Common myeloid progenitor, CD34-positive (primary cell): ENCODE measurements around the gene CEP131.

ENCODE experiments used
- CTCF ChIA-PET: fragments of 350-600 bp; sonication (Branson Sonifier 250); formaldehyde crosslinking; loops from one replicate; lab custom pipeline; 2021; ENCODE audit warnings: antibody characterized with exemption; lab: Charles Lee
- POLR2A ChIA-PET: fragments of 350-600 bp; sonication (Branson Sonifier 250); formaldehyde crosslinking; loops from one replicate; lab custom pipeline; 2021; ENCODE audit warnings: antibody characterized with exemption; lab: Charles Lee
- DNase-seq, 3 donors: peaks; one replicate each; pipeline versions ENCODE4 v3.0.0 to v3.0.0-alpha.2; 2013
- H3K27ac ChIP-seq, 2 experiments: 1 replicate in 1 of 2; 2 replicates in 1 of 2; pipeline ENCODE4 v1.7.0; 2013; ENCODE audit warnings: inconsistent platforms in 2 of 2, low read length in 2 of 2, mild to moderate bottlenecking in 2 of 2, low read depth in 1 of 2, moderate library complexity in 1 of 2; ENCODE audit not compliant: severe bottlenecking in 2 of 2, insufficient read depth in 1 of 2, poor library complexity in 1 of 2
- H3K27me3 ChIP-seq, 5 experiments: replicated peaks in 2 of 5; 1 replicate in 3 of 5; 2 replicates in 2 of 5; pipeline versions ENCODE4 v1.6.1 to v1.7.0; 2013; ENCODE audit warnings: low read length in 4 of 5, mild to moderate bottlenecking in 2 of 5, moderate library complexity in 2 of 5, inconsistent platforms in 1 of 5; ENCODE audit not compliant: insufficient read depth in 5 of 5, control insufficient read depth in 4 of 5
- H3K36me3 ChIP-seq, 4 experiments: 1 replicate in 2 of 4; 2 replicates in 2 of 4; pipeline versions ENCODE4 v1.6.1 to v1.7.0; 2013; ENCODE audit warnings: low read length in 3 of 4, control low read depth in 1 of 4, mild to moderate bottlenecking in 1 of 4; ENCODE audit not compliant: control insufficient read depth in 4 of 4, insufficient read depth in 4 of 4
- H3K4me1 ChIP-seq, 4 experiments: 1 replicate in 3 of 4; 2 replicates in 1 of 4; pipeline versions ENCODE4 v1.6.1 to v1.7.1; 2013; ENCODE audit warnings: low read length in 3 of 4, mild to moderate bottlenecking in 3 of 4, control low read depth in 1 of 4, inconsistent platforms in 1 of 4, moderate library complexity in 1 of 4; ENCODE audit not compliant: control insufficient read depth in 4 of 4, insufficient read depth in 4 of 4; ENCODE audit errors: control extremely low read depth in 1 of 4
- H3K4me3 ChIP-seq, 7 experiments: 1 replicate in 4 of 7; 2 replicates in 3 of 7; pipeline versions ENCODE4 v1.5.1 to v1.7.0; 2013; ENCODE audit warnings: mild to moderate bottlenecking in 7 of 7, low read length in 6 of 7, moderate library complexity in 6 of 7, inconsistent platforms in 2 of 7, low read depth in 2 of 7, control low read depth in 1 of 7; ENCODE audit not compliant: insufficient read depth in 4 of 7, control insufficient read depth in 1 of 7; ENCODE audit errors: extremely low read depth in 1 of 7
- H3K9me3 ChIP-seq, 5 experiments: 1 replicate in 4 of 5; 2 replicates in 1 of 5; pipeline versions ENCODE4 v1.6.1 to v1.7.1; 2013; ENCODE audit warnings: low read length in 4 of 5, mild to moderate bottlenecking in 2 of 5, inconsistent platforms in 1 of 5, low read depth in 1 of 5, moderate library complexity in 1 of 5; ENCODE audit not compliant: control insufficient read depth in 4 of 5, insufficient read depth in 2 of 5; ENCODE audit errors: control extremely low read depth in 1 of 5
- WGBS: methylation state at CpG from one replicate; pipeline ENCODE4 v1.1.5; 2013; ENCODE audit not compliant: insufficient coverage; 5-methylcytosine and 5-hydroxymethylcytosine counted together

CEP131 gene

GRCh38 chr17:81263371-81264181 lies 40.8 kb upstream of the CEP131 start:
- Histone ChIP-seq H3K27me3 (no peaks in the 10 kb centered on the region), H3K9me3 (no peaks in the 10 kb centered on the region), H3K36me3 (peaks cover 8 to 84% (median 62%) of the 10 kb centered on the region in 4 experiments), H3K27ac (no peak overlapping the region), H3K4me3 (no peak overlapping the region), H3K4me1 (no peaks in the 10 kb centered on the region)
- CTCF ChIA-PET = interaction anchor here (1.0 to 1.1 kb wide), 3 partner anchors 27 to 337 kb away, joined by 3 read pairs; no protein-coding TSS in a partner anchor
- POLR2A ChIA-PET = no interaction called here
- DNase-seq = no peak
- 96% methylated on average over 32 of the region's 40 CpGs for WGBS

GRCh38 chr17:81261582-81262336 lies 39.0 kb upstream of the CEP131 start:
- H3K4me1 ChIP-seq = no peaks in the 10 kb centered on the region
- DNase-seq = no peak
- H3K36me3 ChIP-seq = peaks cover 8 to 88% (median 65%) of the 10 kb centered on the region in 4 experiments
- CTCF ChIA-PET = no interaction called here
- H3K27ac ChIP-seq = no peak overlapping the region
- POLR2A ChIA-PET = interaction anchor here (0.7 kb wide), 1 partner anchor 303 kb away, joined by 3 read pairs; no protein-coding TSS in a partner anchor
- H3K9me3 ChIP-seq = no peaks in the 10 kb centered on the region
- WGBS = 96% methylated on average over 35 of the region's 36 CpGs
- H3K27me3 ChIP-seq = no peaks in the 10 kb centered on the region
- no peak overlapping the region for H3K4me3 ChIP-seq

DNA sequence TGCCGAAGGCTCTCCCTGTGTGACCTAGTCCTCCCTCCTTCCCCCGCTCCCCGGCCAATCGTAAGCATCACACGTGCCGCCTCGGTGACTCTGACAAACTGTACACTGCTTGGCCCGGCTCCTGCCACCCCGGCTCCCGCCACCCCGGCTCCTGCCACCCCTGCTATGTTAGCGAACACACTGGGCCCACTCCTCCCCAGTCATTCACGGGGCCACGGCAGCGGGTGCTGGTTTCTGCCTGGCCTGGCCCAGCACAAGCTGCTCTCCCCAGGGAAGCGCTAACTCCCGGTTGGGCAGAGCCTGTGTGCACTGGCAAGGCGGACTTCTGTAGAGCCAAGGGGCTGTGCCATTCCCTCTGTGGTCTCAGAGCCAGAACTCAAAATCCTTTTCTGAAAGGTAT lies 38.3 kb upstream of the CEP131 start:
- 95% methylated on average over 17 of the region's 18 CpGs for WGBS
- H3K27ac ChIP-seq = no peak overlapping the region
- no peaks in the 10 kb centered on the region for H3K9me3 ChIP-seq
- H3K4me1 ChIP-seq = no peaks in the 10 kb centered on the region
- no peaks in the 10 kb centered on the region for H3K27me3 ChIP-seq
- ChIA-PET POLR2A (interaction anchor here (0.7 kb wide), 1 partner anchor 304 kb away, joined by 3 read pairs; no protein-coding TSS in a partner anchor), CTCF (interaction anchor here (0.9 kb wide), 1 partner anchor 340 kb away, joined by 3 read pairs; no protein-coding TSS in a partner anchor)
- no peak overlapping the region for H3K4me3 ChIP-seq
- H3K36me3 ChIP-seq = peaks cover 8 to 93% (median 68%) of the 10 kb centered on the region in 4 experiments
- no peak for DNase-seq

DNA sequence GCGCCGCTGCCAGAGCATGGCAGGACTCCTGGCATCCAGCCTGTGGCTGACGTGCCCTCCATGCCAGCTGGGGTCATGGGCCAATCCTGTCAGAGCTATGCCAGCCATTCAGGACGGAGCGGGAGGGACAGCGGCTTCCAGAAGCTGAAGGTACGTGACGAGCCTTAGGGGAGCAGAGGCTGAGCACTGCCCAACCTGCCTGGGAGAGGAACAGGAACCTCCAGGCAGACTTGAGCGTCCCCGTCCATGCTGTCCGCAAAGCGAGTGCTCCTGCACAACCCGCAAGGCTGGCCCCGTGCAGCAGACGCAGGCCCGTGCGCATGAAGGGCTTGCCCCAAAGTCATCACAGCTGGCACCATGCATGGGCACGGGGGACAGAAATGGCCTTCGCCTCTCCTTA lies 37.9 kb upstream of the CEP131 start:
- Histone ChIP-seq H3K9me3 (no peaks in the 10 kb centered on the region), H3K27me3 (no peaks in the 10 kb centered on the region), H3K4me3 (no peak overlapping the region), H3K27ac (no peak overlapping the region), H3K4me1 (no peaks in the 10 kb centered on the region), H3K36me3 (peaks cover 4 to 90% (median 64%) of the 10 kb centered on the region in 4 experiments)
- no peak for DNase-seq
- ChIA-PET POLR2A (no interaction called here), CTCF (interaction anchor here (0.6 to 0.9 kb wide), 2 partner anchors 180 to 341 kb away, joined by 3 read pairs; no protein-coding TSS in a partner anchor)
- WGBS = 98% methylated on average over 19 of the region's 19 CpGs

DNA sequence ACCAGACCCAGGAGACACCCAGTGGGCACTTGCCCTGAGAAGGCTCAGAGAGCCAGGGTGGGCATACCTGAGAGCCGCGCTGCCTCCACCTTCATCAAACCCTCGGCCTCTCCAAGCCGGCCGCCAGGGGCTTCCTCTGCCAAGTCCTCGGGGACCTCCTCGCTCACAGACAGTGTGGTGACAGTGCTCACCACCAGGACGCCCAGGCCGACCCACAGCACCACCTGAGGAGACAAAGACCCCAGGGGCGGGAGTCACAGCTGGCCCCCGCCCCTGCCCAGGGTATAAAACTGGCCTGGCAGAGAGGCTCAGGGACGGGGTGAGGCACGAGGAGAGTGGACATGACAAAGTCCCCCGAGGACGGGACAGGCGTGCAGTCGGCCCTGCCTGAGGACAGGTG lies 37.4 kb upstream of the CEP131 start:
- H3K36me3 ChIP-seq = peaks cover 4 to 90% (median 62%) of the 10 kb centered on the region in 4 experiments

DNA sequence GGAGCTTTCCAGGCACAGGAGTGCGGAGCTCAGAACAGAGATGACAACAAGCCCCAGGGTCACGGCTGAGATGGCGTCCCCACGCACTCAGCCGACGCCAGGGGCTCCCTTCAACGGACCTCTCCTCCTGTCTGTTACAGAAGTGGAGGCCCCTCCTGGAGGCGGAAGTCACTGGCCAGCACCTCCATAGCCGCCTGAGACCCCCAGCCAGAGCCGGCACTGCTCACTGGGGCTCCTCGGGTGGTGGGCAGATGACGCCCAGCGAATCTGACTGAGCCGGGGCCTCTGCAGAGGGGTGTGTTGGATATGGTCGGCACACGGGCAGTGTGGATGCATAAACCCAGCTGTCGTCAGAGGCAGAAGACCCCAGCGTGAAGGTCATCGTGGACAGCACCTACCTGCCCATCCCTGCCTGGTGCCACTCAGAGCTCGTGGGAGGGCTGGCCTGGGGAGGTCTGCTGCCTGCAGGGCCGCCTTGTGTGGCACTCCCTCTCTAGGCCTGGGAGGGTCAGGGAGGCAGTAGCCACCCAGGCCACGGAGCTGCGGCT lies 36.4 kb upstream of the CEP131 start:
- peaks cover 0 to 9% (median 0%) of the 10 kb centered on the region in 4 experiments for H3K4me1 ChIP-seq
- ChIA-PET POLR2A (no interaction called here), CTCF (interaction anchor here (0.8 to 2.4 kb wide), 4 partner anchors 50 to 280 kb away, joined by 3 to 8 read pairs (median 3); no protein-coding TSS in a partner anchor)
- DNase-seq = no peak
- no peak overlapping the region for H3K4me3 ChIP-seq
- no peaks in the 10 kb centered on the region for H3K27me3 ChIP-seq
- no peak overlapping the region for H3K27ac ChIP-seq
- WGBS = 96% methylated on average over 22 of the region's 23 CpGs
- no peaks in the 10 kb centered on the region for H3K9me3 ChIP-seq
- H3K36me3 ChIP-seq = peaks cover 4 to 84% (median 57%) of the 10 kb centered on the region in 4 experiments

More for the DNA sequence above, 37.4 kb upstream of the CEP131 start:
- no peak for DNase-seq
- Histone ChIP-seq H3K9me3 (no peaks in the 10 kb centered on the region), H3K27me3 (no peaks in the 10 kb centered on the region), H3K27ac (no peak overlapping the region), H3K4me1 (peaks cover 0 to 4% (median 0%) of the 10 kb centered on the region in 4 experiments), H3K4me3 (no peak overlapping the region)
- 95% methylated on average over 17 of the region's 17 CpGs for WGBS
- ChIA-PET CTCF (interaction anchor here (0.6 to 0.9 kb wide), 2 partner anchors 180 to 341 kb away, joined by 3 read pairs; no protein-coding TSS in a partner anchor), POLR2A (no interaction called here)
